H4 (cell line): ENCODE measurements around the gene SLC9A5. TPM values are rescaled to one million over a fixed set of nuclear protein-coding genes. Genes with fewer than 3 reads are reported as not detected.

Experiments
- DNase-seq: peaks from one replicate; pipeline ENCODE4 v3.0.0-alpha.2; 2015; ENCODE audit warnings: low spot score
- total RNA-seq: library from RNA; depleted of rRNA; stranded (reverse); fragments of >200 nt; shearing (Covaris generic); gene quantifications from 2 replicates; pipeline ENCODE4 v1.2.3, GENCODE V29; 2014

The SLC9A5 gene
- total RNA-seq, 1 experiment from 2014 or later = 0.81 TPM

DNA sequence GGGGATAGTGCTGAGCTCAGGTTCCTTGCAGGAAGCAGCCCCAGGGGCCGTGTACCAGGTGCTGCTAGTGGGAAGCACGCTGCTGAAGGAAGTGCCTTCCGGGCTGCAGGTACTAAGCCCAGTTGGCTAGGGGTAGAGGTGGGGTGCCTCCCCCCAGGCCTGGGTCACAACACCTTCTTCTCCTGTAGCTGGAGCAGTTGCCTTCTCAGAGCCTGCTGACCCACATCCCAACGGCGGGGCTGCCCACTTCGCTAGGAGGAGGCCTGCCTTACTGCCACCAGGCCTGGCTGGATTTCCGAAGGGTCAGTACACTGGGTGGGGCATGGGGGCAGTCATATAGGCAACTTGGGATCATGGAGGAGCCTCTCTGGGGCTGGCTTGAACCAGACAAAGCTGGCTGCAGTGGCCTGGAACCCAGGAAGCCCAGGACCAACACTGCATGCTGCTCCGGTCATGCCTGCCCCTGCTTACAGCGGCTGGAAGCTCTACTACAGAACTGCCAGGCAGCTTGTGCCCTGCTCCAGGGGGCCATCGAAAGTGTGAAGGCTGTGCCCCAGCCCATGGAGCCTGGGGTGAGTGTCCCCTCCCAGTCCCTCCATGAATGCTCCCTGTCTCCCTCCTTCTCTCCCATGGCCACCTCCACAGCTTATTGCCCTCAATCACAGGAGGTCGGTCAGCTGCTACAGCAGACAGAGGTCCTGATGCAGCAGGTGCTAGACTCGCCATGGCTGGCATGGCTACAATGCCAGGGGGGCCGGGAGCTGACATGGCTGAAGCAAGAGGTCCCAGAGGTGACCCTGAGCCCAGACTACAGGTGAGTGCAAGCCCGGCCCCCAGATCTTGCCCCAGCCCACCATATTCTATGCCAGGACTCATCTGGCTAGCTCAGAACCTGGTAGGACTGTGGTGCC, 33.0 kb downstream of the SLC9A5 start:
- DNase-seq = no peak

DNA sequence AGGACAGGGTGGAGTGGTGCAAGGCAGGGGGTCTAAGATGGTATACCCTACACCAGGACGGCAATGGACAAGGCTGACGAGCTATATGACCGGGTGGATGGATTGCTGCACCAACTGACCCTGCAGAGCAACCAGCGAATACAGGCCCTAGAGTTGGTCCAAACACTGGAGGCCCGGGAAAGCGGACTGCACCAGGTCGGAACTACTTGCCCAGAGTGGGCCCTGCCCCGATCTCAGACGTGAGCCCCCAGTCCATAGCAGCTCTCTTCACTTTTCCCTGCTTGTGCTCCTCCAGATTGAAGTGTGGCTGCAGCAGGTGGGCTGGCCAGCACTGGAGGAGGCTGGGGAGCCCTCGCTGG, 33.6 kb downstream of the SLC9A5 start:
- DNase-seq = no peak

DNA sequence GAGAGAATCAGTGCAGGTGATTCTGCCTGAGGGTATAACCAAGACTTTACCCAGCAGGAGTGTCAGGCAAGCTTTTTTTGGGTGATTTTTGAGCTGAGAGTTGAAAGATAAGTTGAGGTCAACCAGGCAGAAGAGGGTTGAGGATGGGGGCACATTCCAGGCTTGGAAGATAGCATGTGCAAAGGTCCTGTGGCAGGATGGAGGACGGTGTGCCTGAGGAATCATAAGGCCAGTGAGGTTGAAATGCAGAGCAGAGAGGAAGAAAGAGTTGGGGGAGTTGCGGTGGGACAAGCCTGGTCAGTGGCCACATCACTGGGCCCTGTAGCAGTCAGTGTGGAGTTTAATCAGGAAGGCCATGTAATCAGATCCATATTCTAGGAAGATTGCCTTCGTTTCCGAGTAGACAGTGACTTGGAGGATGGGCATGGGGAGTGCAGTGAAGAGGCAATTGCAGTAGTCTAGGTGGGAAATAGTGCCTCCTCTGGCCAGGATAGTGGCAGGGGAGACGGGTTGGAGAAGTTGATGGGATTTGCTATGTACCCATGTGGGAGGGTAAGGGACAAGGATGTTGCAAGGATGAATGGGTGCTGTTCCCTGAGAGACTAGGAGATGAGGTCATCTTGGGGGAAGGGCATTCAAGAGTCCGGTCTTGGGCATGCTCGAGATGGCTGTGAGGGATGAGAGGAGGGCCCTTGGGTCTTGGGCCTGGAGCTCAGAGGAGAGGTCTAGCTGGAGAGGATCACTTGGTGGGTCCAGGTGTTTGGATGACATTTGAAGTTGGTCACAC, 34.5 kb downstream of the SLC9A5 start:
- no peak for DNase-seq

DNA sequence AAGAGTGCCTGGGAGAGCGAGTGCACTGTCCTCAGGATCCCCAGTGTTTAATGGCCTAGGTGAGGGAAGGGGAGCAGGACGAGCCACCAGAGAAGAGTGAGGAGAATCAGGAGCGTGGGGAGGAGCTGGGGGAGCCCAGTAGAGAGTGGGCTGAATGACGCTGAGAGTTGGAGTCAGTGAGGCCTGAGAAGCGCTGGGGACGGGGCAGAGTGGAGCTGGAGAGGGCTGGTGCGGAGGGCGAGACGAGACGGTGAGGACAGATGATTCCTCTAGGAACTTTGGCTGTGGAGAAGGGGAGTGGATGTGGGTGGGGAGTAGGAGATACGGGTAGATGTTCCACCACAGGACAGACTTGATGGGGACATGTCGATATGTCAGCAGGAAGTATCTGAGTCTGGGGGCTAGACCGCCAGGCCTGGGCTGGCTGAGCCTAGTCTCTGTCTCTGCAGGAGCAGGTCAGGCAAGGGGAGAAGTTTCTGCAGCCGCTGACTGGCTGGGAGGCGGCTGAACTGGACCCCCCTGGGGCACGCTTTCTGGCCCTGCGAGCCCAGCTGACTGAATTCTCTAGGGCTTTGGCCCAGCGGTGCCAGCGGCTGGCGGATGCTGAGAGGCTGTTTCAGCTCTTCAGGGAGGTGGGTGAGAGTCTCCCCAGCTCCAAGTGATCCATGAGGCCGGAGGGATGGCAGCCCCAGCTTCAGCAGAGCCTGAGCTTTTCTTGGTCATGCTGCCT, 35.2 kb downstream of the SLC9A5 start:
- no peak for DNase-seq

DNA sequence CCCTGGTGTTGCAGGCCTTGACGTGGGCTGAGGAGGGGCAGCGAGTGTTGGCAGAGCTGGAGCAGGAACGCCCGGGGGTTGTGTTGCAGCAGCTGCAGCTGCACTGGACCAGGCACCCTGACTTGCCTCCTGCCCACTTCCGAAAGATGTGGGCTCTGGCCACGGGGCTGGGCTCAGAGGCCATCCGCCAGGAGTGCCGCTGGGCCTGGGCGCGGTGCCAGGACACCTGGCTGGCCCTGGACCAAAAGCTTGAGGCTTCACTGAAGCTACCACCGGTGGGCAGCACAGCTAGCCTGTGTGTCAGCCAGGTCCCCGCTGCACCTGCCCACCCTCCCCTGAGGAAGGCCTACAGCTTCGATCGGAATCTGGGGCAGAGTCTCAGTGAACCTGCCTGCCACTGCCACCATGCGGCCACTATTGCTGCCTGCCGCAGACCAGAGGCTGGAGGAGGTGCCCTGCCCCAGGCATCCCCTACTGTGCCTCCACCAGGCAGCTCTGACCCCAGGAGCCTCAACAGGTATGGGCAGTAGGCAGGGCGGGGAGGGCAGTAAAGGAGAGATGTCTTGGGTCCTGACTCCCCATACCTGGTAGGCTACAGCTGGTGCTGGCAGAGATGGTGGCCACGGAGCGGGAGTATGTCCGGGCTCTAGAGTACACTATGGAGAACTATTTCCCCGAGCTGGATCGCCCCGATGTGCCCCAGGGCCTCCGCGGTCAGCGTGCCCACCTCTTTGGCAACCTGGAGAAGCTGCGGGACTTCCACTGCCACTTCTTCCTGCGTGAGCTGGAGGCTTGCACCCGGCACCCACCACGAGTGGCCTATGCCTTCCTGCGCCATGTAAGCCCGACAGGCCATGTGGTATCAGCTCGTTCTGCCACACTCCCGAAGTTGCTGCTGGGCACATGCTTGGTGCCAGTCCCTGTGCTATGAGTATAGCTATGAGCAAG, 36.2 kb downstream of the SLC9A5 start:
- peak; percentile 49 for DNase-seq

DNA sequence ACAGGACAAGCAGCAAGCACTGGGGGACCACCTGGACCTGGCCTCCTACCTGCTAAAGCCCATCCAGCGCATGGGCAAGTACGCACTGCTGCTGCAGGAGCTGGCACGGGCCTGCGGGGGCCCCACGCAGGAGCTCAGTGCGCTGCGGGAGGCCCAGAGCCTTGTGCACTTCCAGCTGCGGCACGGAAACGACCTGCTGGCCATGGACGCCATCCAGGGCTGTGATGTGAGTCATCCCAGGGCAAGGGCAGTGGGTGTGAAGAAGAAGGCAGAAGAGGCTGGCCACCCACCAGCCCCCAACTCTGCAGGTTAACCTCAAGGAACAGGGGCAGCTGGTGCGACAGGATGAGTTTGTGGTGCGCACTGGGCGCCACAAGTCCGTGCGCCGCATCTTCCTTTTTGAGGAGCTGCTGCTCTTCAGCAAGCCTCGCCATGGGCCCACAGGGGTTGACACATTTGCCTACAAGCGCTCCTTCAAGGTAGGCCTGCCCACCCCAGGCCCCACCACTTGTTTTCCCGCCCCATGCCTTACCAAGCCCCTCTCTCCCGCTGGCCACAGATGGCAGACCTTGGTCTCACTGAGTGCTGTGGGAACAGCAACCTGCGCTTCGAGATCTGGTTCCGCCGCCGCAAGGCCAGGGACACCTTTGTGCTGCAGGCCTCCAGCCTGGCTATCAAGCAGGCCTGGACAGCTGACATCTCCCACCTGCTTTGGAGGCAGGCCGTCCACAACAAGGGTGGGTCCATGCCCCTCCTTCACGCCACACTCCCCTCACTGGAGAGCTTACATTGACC, 37.9 kb downstream of the SLC9A5 start:
- DNase-seq = no peak

DNA sequence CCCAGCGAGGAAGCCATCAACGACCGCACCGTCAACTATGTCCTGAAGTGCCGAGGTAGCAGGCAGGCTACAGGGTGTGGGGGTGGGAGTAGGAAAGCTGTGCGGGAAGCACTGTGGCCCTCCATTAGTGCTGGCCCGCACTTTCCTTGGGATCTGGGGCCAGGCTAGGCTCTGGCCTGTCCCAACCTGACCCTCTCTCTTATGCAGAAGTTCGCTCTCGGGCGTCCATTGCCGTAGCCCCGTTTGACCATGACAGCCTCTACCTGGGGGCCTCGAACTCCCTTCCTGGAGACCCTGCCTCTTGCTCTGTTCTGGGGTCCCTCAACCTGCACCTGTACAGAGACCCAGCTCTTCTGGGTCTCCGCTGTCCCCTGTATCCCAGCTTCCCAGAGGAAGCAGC, 39.2 kb downstream of the SLC9A5 start:
- DNase-seq = no peak

DNA sequence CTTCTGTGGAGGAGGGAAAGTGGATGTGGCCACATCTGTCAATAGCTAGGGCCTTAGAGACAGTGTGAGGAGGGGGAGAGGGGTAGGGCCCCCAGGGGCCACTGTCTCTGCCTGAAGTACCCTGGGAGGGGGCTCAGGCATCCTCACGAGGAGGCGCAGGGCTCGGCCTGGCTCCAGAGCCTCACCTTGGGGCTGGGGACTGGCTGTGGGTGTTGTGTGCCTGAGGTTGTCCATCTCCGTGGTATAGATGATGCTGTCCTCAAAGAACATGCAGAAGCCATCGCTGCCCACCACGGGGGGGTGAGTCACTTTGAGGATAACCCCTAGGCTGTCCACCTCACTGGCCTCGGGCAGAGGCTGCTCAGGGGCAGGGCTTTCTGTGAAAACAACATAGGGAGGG, 42.7 kb downstream of the SLC9A5 start:
- DNase-seq = no peak

DNA sequence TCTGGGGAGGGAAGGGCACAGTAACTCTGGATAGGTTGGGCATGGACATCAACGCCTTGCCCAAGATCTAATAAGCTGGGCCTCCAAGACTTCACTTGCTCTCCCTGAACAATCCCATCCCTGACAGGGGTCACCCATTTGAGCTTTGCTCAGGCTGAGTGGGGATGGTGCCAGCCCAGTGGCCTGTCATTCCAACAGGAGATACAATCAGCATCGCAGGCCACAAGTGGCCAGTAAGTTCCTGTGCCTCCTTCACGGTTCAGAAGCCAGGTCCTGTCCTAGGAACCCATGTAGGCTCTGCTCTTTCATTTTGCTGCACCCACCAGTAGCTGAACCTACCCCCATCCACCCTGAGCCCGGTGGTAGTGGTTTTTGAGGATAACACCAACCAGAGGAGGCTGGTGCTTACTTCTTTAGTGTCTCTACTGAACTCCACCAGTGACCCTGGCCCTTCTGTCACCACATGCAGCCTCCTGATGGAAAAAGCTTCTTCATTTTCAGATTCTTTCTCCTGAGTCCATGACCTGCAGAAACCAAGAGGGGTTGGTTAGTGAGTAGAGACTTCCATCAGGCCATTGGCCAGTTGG, 45.5 kb downstream of the SLC9A5 start:
- no peak for DNase-seq

DNA sequence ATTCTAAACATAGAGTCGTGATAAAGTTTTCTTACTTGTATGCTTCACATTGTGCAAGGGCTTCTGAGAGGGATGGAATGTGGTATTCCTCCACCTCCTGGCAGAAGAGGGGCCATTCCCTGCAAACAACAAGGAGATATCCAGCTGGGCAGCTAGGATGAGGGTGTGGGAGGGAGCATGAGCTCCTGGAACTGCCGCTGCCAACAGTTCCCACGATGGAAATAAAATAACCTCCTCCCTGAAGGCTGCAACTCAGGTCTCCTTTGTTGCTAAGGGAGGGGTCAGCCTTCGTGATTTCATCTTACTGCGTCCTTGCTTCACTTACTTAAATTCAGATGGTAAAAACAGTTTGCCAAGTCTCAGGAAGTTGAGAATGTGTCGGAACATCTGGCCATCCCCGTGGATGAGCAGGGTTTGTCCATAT, 46.2 kb downstream of the SLC9A5 start:
- DNase-seq = no peak

DNA sequence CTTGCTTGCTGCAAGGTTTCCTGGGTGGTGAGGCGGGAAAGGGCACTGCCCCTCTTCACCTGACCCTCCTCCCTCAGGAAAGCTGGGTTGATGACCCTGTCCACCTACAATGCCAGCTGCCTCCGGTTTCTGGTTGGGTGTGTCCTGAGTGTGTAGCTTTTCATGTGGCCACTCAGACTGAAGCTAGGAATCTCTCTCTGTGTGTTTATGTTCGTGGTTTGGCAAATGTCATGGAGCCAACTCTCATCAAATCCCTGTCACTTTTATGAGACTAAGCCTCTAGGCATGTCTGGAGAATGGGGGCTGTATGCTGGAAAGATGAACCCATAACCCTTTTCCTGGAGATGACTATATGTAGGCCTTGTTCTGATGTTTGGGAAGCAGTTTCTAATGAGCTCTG, 47.6 kb downstream of the SLC9A5 start:
- peak; percentile 73 for DNase-seq

DNA sequence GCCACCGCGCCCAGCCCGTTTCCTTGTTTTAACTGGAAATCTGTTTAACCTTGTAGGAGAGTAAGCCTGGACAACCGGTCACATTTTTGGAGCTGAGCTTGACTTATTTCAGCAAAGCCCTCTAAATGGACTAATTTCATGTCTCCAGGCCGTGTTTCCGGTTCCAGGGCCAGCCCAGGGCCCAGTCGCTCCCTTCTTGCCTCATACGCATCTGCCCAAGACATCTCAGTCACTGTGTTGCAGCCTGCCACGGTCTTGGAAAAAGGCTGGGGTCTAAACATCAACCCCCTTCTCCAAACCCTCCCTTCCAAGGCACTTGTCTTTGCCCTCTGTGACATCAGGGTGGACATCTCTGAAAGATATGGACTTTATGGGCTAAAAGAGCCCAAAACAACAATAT, 49.5 kb downstream of the SLC9A5 start:
- DNase-seq = no peak

DNA sequence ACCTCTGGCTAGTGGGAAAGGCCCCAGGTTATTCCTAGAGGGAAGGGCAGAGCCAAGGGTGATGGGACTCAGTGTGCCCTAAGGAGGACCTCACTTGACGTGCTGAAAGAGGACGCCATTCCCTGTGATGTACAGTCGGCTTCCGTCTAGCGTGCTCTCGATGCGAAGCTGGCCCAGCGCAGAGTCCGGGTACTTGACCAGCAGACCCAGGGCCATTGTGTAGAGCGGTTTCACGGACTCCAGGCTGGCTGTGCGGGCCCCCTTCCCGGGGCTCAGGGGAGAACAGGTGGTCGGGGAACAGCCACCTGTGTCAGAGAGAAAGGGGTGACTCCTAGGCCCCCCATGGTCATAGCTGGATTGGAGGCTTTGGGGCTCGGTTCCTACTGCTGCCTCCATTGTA, 50.5 kb downstream of the SLC9A5 start:
- no peak for DNase-seq

DNA sequence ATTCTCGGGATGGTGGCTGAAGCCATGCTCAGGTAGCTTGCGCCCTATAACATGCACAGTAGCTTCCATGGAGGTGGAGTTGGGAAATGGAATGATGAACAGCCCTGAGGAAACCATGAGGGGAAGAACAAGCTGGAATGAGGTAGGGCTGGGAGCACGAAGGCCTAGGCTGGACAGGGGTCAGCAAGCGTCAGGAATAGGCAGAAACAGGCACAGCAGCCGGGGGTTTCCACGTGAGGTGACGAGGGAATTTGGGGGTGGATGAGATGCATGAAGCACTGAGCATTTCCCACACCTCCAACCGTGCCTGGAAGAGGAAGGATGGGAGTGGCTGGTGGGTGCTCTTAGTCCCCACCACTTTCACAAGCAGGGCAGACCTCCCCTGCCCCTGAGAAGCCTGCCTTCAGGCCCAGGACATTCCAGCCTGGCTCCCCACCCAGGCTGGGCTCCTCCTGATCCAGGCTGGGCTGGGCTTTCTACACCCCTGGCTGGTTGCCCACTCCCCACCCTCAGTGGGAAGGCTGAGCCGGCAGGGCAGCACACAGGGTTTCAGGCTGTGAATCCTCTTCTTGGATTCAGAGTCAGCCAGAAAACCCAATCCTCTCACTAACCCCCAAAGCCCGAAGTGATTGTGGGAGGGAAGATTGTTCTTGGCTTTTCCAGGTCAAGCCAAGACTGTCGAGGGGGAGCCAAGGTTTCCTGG, 52.5 kb downstream of the SLC9A5 start:
- DNase-seq = no peak

DNA sequence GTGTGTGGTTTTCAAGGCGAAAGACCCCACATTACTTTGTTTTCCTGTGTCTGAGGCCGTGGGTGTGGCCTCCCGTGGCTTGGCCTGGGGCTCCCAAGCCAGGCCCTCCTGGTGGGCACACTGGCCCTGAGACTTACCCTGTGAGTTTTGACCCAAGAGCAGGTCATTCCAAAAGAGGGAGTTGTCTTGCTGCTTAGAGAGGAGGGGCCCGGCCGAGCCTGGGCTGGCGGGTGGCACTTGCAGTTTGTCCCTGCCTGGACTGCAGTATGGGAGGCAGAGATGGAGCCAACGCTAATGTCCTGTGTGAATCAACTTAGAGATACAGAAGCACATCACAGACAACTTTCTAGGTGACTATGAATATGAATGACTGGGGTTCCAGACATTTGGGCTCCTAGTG, 53.3 kb downstream of the SLC9A5 start:
- DNase-seq = no peak

DNA sequence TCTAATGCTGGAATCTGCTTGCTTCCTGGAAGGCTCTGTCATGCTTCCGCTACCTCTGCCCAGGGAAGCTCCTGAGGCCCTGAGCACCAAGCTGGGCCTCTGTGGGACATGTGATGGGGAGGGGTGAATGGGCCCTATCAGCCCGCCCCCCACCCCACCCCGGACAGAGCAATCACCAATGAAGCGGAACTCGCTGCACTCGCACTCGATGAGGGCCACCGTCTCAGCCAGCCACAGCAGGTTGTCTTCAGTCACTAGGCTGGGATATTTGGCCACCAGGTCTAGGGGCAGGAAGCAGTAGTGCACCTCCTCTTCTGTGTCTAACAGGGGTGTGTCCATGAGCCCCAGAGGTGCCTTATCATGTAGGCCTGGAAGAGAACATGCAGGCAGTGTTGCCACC, 54.2 kb downstream of the SLC9A5 start:
- no peak for DNase-seq

DNA sequence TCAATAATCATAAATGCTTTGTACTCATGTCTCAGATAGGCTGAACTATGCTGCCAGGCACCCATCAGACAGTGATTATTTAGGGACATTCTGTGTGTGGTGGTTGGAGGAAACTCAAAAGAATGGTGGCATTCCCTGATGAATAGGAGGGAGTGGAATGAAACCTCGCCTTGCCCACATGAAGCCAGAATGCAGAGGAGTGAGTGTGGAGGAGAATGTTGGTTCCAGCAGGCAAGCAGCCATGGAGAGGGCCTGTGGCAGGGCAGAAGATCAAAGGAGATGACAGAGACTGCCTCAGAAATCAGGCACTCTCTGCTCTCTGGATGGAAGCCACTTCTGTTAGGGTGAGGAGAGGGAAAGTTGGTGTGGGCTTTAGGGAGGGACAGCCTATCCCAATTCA, 55.2 kb downstream of the SLC9A5 start:
- no peak for DNase-seq

DNA sequence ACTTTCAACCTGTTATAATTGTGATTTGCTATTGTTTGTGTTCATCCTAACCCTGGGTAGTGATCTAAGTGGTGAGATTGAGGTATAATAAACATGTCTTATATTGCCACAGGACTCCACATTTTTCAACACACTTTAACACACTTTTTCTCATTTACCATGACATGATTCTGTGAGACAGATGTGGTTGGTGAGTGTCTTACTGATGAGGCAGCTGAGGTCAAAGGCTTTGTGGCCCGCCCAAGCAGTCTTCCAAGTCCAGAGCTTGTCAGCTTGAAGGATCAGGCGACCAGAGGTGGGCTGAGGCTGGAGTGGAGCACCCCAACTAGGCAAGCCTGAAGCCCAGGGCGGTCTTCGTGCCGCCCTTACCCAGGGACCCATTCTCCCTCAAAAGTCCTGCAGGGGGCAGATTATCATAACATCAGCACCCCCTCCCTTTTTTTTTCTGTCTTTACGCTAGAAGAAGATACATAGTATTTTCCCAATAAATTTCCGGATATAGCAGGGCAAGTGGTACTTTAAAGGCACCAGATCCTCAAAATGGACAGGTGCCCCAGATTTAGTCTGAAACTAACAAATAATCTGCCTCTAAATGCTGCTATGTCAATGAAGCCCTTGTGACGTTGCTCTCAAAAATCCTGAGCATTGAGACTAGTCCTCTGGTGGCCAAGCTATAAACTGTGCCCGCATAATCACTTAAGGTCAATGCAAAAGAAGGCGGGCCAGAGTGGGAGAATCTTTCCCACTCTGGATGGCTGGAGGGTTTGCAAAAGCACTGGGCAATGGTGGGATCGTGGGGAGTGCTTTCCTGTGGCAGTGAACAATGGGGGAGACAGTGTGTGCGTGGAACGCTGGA, 56.7 kb downstream of the SLC9A5 start:
- DNase-seq = no peak
